CD4-positive, alpha-beta memory T cell (primary cell): ENCODE measurements around the gene CES5A. TPM values are rescaled to one million over a fixed set of nuclear protein-coding genes. Genes with fewer than 3 reads are reported as not detected.
"Not testable (repeated sequence)": the region's sequence is repeated elsewhere in the genome, so short reads cannot be mapped to it uniquely, and the experiment has no call there.

ENCODE experiments used
- CTCF ChIA-PET: fragments of 350-600 bp; sonication (Branson Sonifier 250); formaldehyde crosslinking; loops from one replicate; lab custom pipeline; 2021; ENCODE audit warnings: inconsistent platforms; ENCODE audit not compliant: partially characterized antibody; lab: Charles Lee
- POLR2A ChIA-PET: fragments of 350-600 bp; sonication (Branson Sonifier 250); formaldehyde crosslinking; loops from one replicate; lab custom pipeline; 2021; ENCODE audit not compliant: partially characterized antibody; lab: Charles Lee
- DNase-seq, 5 donors: peaks; one replicate each; pipeline versions ENCODE4 v3.0.0 to v3.0.0-alpha.2; 2020 to 2022; ENCODE audit warnings: mixed read lengths in 1 of 5
- H3K27ac ChIP-seq: one replicate; pipeline ENCODE4 v1.7.0; 2013; ENCODE audit warnings: low read depth, low read length
- H3K27me3 ChIP-seq: 2 replicates; pipeline ENCODE4 v1.7.0; 2013; ENCODE audit warnings: mild to moderate bottlenecking, low read length, moderate library complexity; ENCODE audit not compliant: insufficient read depth
- H3K36me3 ChIP-seq: 2 replicates; pipeline ENCODE4 v1.7.0; 2013; ENCODE audit warnings: mild to moderate bottlenecking, low read length, moderate library complexity; ENCODE audit not compliant: insufficient read depth
- H3K4me1 ChIP-seq: 2 replicates; pipeline ENCODE4 v1.7.0; 2013; ENCODE audit warnings: mild to moderate bottlenecking, low read length, moderate library complexity; ENCODE audit not compliant: insufficient read depth
- H3K4me3 ChIP-seq, 2 donors: one replicate each; pipeline ENCODE4 v1.7.0; 2013; ENCODE audit warnings: low read length in 2 of 2, mild to moderate bottlenecking in 1 of 2
- H3K9me3 ChIP-seq, 2 donors: one replicate each; pipeline ENCODE4 v1.7.0; 2013; ENCODE audit warnings: low read length in 2 of 2, control low read depth in 1 of 2; ENCODE audit not compliant: control insufficient read depth in 1 of 2
- H3K27ac Mint-ChIP-seq, 7 donors: one replicate each; pipeline ENCODE4 v1.8.0; 2020 to 2021; ENCODE audit warnings: mixed read lengths in 7 of 7, mild to moderate bottlenecking in 6 of 7, inconsistent platforms in 3 of 7, moderate library complexity in 3 of 7
- H3K27me3 Mint-ChIP-seq, 2 donors: one replicate each; pipeline ENCODE4 v1.8.0; 2020 to 2021; ENCODE audit warnings: mixed read lengths in 2 of 2
- H3K36me3 Mint-ChIP-seq, 2 donors: one replicate each; pipeline ENCODE4 v1.8.0; 2020 to 2021; ENCODE audit warnings: mixed read lengths in 2 of 2, inconsistent platforms in 1 of 2, mild to moderate bottlenecking in 1 of 2
- H3K4me1 Mint-ChIP-seq, 4 donors: one replicate each; pipeline ENCODE4 v1.8.0; 2020 to 2021; ENCODE audit warnings: mixed read lengths in 4 of 4, mild to moderate bottlenecking in 1 of 4
- H3K4me3 Mint-ChIP-seq, 8 donors: one replicate each; pipeline ENCODE4 v1.8.0; 2020 to 2021; ENCODE audit warnings: mixed read lengths in 8 of 8, mild to moderate bottlenecking in 7 of 8, moderate library complexity in 6 of 8, inconsistent platforms in 3 of 8
- H3K9me3 Mint-ChIP-seq, 8 donors: one replicate each; pipeline ENCODE4 v1.8.0; 2020 to 2021; ENCODE audit warnings: mixed read lengths in 8 of 8, mild to moderate bottlenecking in 5 of 8, inconsistent platforms in 3 of 8, moderate library complexity in 1 of 8
- intact Hi-C: fragments of 100-400 bp; cut with micrococcal nuclease; formaldehyde crosslinking; loops from one replicate; pipeline ENCODE4 v1.15.1; 2023
- polyA plus RNA-seq, 2 donors: library from polyadenylated mRNA; unstranded; fragments of 300-500 nt; fragmentation: Illumina TruSeq; gene quantifications; one replicate each; pipeline ENCODE4 v1.2.3, GENCODE V29; 2021
- total RNA-seq, 2 experiments: library from RNA; stranded (reverse); gene quantifications; one replicate each; pipeline ENCODE4 v1.2.3, GENCODE V29; 2021

The CES5A gene
- total and polyA plus RNA-seq, 4 experiments from 2014 or later: not detected

- Mint-ChIP-seq H3K27ac (no peak overlapping the region), H3K27me3 (peaks cover 3 to 11% of the 10 kb centered on the region in 2 donors), H3K9me3 (no peaks in the 10 kb centered on the region), H3K36me3 (no peaks in the 10 kb centered on the region), H3K4me1 (no peaks in the 10 kb centered on the region), H3K4me3 (no peak overlapping the region)
- DNase-seq: no peak
- ChIA-PET POLR2A (no interaction called here), CTCF (no interaction called here)
- no peak overlapping the region for H3K4me3 ChIP-seq
- intact Hi-C loops: no loop called here
- no peak overlapping the region for H3K27ac ChIP-seq
- no peaks in the 10 kb centered on the region for H3K27me3 ChIP-seq
- H3K9me3 ChIP-seq: no peaks in the 10 kb centered on the region
- H3K36me3 ChIP-seq: no peaks in the 10 kb centered on the region
- no peaks in the 10 kb centered on the region for H3K4me1 ChIP-seq
These were observed 64.7 kb downstream of the CES5A start for GRCh38 chr16:55810451-55810961.

- Histone ChIP-seq H3K27me3 (no peaks in the 10 kb centered on the region), H3K36me3 (no peaks in the 10 kb centered on the region), H3K9me3 (no peaks in the 10 kb centered on the region), H3K4me1 (no peaks in the 10 kb centered on the region), H3K4me3 (no peak overlapping the region), H3K27ac (no peak overlapping the region)
- Mint-ChIP-seq H3K27me3 (peaks cover 2 to 11% of the 10 kb centered on the region in 2 donors), H3K9me3 (no peaks in the 10 kb centered on the region), H3K36me3 (no peaks in the 10 kb centered on the region), H3K27ac (no peak overlapping the region), H3K4me3 (no peak overlapping the region), H3K4me1 (no peaks in the 10 kb centered on the region)
- ChIA-PET POLR2A (no interaction called here), CTCF (no interaction called here)
- intact Hi-C loops: no loop called here
- DNase-seq: no peak
These were observed 65.3 kb downstream of the CES5A start for GRCh38 chr16:55809851-55810250.

- Mint-ChIP-seq H3K9me3 (no peaks in the 10 kb centered on the region), H3K4me3 (no peak overlapping the region), H3K4me1 (no peaks in the 10 kb centered on the region), H3K36me3 (no peaks in the 10 kb centered on the region), H3K27me3 (peaks cover 2 to 8% of the 10 kb centered on the region in 2 donors), H3K27ac (no peak overlapping the region)
- intact Hi-C loops: no loop called here
- ChIA-PET POLR2A (no interaction called here), CTCF (no interaction called here)
- no peak for DNase-seq
- Histone ChIP-seq H3K9me3 (no peaks in the 10 kb centered on the region), H3K36me3 (no peaks in the 10 kb centered on the region), H3K27me3 (no peaks in the 10 kb centered on the region), H3K4me3 (no peak overlapping the region), H3K27ac (no peak overlapping the region), H3K4me1 (no peaks in the 10 kb centered on the region)
These were observed 65.8 kb downstream of the CES5A start for GRCh38 chr16:55809386-55809785.

GRCh38 chr16:55808286-55808685, 66.9 kb downstream of the CES5A start:
- H3K4me1 Mint-ChIP-seq, POLR2A ChIA-PET, CTCF ChIA-PET, H3K9me3 ChIP-seq, H3K36me3 Mint-ChIP-seq, H3K27me3 Mint-ChIP-seq, H3K9me3 Mint-ChIP-seq, H3K27ac ChIP-seq, H3K4me3 ChIP-seq, H3K4me1 ChIP-seq, H3K4me3 Mint-ChIP-seq, H3K36me3 ChIP-seq, intact Hi-C loops, H3K27me3 ChIP-seq, H3K27ac Mint-ChIP-seq, DNase-seq: not testable (repeated sequence)

GRCh38 chr16:55805104-55805503, 70.1 kb downstream of the CES5A start:
- H3K9me3 ChIP-seq, H3K4me3 ChIP-seq, H3K27me3 ChIP-seq, H3K4me1 ChIP-seq, H3K36me3 ChIP-seq, H3K27me3 Mint-ChIP-seq, H3K9me3 Mint-ChIP-seq, H3K4me3 Mint-ChIP-seq, POLR2A ChIA-PET, intact Hi-C loops, H3K27ac ChIP-seq, H3K27ac Mint-ChIP-seq, H3K36me3 Mint-ChIP-seq, H3K4me1 Mint-ChIP-seq, CTCF ChIA-PET, DNase-seq: not testable (repeated sequence)

- H3K27me3 ChIP-seq, H3K4me3 Mint-ChIP-seq, CTCF ChIA-PET: not testable (repeated sequence)
These were observed 71.5 kb downstream of the CES5A start for GRCh38 chr16:55803681-55804080.

More at GRCh38 chr16:55803681-55804080, 71.5 kb downstream of the CES5A start:
- H3K4me3 ChIP-seq, H3K36me3 Mint-ChIP-seq, H3K27me3 Mint-ChIP-seq, H3K4me1 Mint-ChIP-seq, DNase-seq, POLR2A ChIA-PET, H3K9me3 ChIP-seq, H3K9me3 Mint-ChIP-seq, H3K36me3 ChIP-seq, H3K27ac Mint-ChIP-seq, intact Hi-C loops, H3K27ac ChIP-seq, H3K4me1 ChIP-seq: not testable (repeated sequence)

Other genes with a start within 250 kb of the CES5A start
- not detected for gene SLC6A2, start 219.4 kb downstream of the CES5A start, total RNA-seq
- not detected for gene SLC6A2, start 219.4 kb downstream of the CES5A start, polyA plus RNA-seq
- gene CES1, start 42.3 kb downstream of the CES5A start, total RNA-seq: under 1 TPM; 0.47 to 0.81 TPM
- gene CES1, start 42.3 kb downstream of the CES5A start, polyA plus RNA-seq: 1 to 10 TPM; 1.4 to 2.1 TPM